DMS153 treated with DMSO at 0.1 percent for 48 hours (cell line): ENCODE results near the gene FAP.

Source experiments
- DNase-seq: peaks from one replicate; lab custom pipeline; 2025; ENCODE audit not compliant: unreplicated experiment; lab: John Stamatoyannopoulos, UW

Gene FAP

GRCh38 chr2:162243294-162243693 lies at the start of gene FAP:
TSS of gene FAP (minus strand) at chr2:162243445. CDS start at chr2:162243327, 118 bp downstream.
- DNase-seq: no peak

GRCh38 chr2:162291748-162292147 lies 48.5 kb upstream of the FAP start:
- no peak for DNase-seq

- DNase-seq: no peak
Measured at GRCh38 chr2:162282765-162283425, 39.6 kb upstream of the FAP start.

GRCh38 chr2:162280654-162281053 lies 37.4 kb upstream of the FAP start:
- no peak for DNase-seq

- no peak for DNase-seq
Measured at GRCh38 chr2:162277381-162277780, 34.1 kb upstream of the FAP start.

GRCh38 chr2:162267996-162268395 lies 24.8 kb upstream of the FAP start:
- no peak for DNase-seq

- no peak for DNase-seq
Measured at GRCh38 chr2:162267496-162267895, 24.3 kb upstream of the FAP start.

- DNase-seq: no peak
Measured at GRCh38 chr2:162266460-162266760, 23.2 kb upstream of the FAP start.

GRCh38 chr2:162265666-162266459 lies 22.6 kb upstream of the FAP start:
- no peak for DNase-seq

- no peak for DNase-seq
Measured at GRCh38 chr2:162261032-162261945, 18.0 kb upstream of the FAP start.

- DNase-seq: no peak
Measured at GRCh38 chr2:162258686-162259085, 15.4 kb upstream of the FAP start.

GRCh38 chr2:162258169-162258568 lies 14.9 kb upstream of the FAP start:
- no peak for DNase-seq

GRCh38 chr2:162257425-162257824 lies 14.2 kb upstream of the FAP start:
- DNase-seq: no peak

GRCh38 chr2:162256591-162256991 lies 13.3 kb upstream of the FAP start:
- DNase-seq: no peak

- no peak for DNase-seq
Measured at GRCh38 chr2:162254236-162254871, 11.1 kb upstream of the FAP start.

GRCh38 chr2:162253435-162253834 lies 10.2 kb upstream of the FAP start:
- no peak for DNase-seq

GRCh38 chr2:162252153-162252552 lies 8.9 kb upstream of the FAP start:
- no peak for DNase-seq

- no peak for DNase-seq
Measured at GRCh38 chr2:162245781-162246180, 2.5 kb upstream of the FAP start.

GRCh38 chr2:162245061-162245460 lies 1.8 kb upstream of the FAP start:
- no peak for DNase-seq

GRCh38 chr2:162244541-162245031 lies 1.3 kb upstream of the FAP start:
- no peak for DNase-seq

GRCh38 chr2:162243715-162244114 lies 470 bp upstream of the FAP start:
- DNase-seq: no peak
